ENCODE measurements around the gene ZBTB38. TPM values are rescaled to one million over a fixed set of nuclear protein-coding genes. Genes with fewer than 3 reads are reported as not detected.

ZBTB38 gene
- total and polyA plus RNA-seq, 9 donors = 14.5 to 27.7 (median 18.9) TPM

- H3K4me3 ChIP-seq (ENCODE audit: low read length) = no peak overlapping the region
- peak; percentile 27 for DNase-seq
- no peak overlapping the region for H3K27ac ChIP-seq (ENCODE audit: low read length)
- no peaks in the 10 kb centered on the region for H3K27me3 ChIP-seq (ENCODE audit: control insufficient read depth, insufficient read depth, low read length)
- no peaks in the 10 kb centered on the region for H3K4me1 ChIP-seq (ENCODE audit: control insufficient read depth, insufficient read depth, low read length)
- peaks cover 6% of the 10 kb centered on the region for H3K9me3 ChIP-seq (replicated peaks; ENCODE audit: control insufficient read depth, low read depth, low read length)
- WGBS (ENCODE audit: insufficient coverage) = 53% methylated on average over 6 of the region's 6 CpGs
- no peaks in the 10 kb centered on the region for H3K36me3 ChIP-seq (ENCODE audit: control insufficient read depth, insufficient read depth, low read length)
These were observed 24.8 kb downstream of the ZBTB38 start for GRCh38 chr3:141392897-141393734.

- Histone ChIP-seq H3K4me3 (ENCODE audit: low read length) (no peak overlapping the region), H3K4me1 (ENCODE audit: control insufficient read depth, insufficient read depth, low read length) (no peaks in the 10 kb centered on the region), H3K27me3 (ENCODE audit: control insufficient read depth, insufficient read depth, low read length) (no peaks in the 10 kb centered on the region), H3K27ac (ENCODE audit: low read length) (no peak overlapping the region), H3K9me3 (replicated peaks; ENCODE audit: control insufficient read depth, low read depth, low read length) (peaks cover 6% of the 10 kb centered on the region), H3K36me3 (ENCODE audit: control insufficient read depth, insufficient read depth, low read length) (no peaks in the 10 kb centered on the region)
- 87% methylated on average over 3 of the region's 7 CpGs for WGBS (ENCODE audit: insufficient coverage)
- no peak for DNase-seq
These were observed 25.4 kb downstream of the ZBTB38 start for GRCh38 chr3:141393735-141394076.

DNA sequence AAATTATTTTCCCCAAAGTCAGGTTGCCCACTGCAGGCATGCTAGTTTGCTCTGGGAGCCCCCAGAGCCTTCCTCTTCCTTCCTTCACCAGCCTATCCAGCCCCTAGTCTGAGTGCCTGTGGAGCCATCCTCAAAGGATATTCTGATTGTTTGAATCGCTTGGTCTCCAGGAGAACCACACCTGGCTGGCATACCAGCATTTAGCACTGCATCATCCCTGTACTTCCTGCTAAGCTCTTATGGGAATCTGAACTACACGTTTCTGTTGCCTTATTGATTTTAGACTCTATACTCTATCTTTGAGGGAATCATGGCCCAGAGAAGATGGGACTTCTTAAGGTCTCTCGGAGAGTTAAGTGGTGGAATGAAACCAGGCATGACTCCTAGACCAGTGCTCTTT is 26.3 kb downstream of the ZBTB38 start:
- WGBS (ENCODE audit: insufficient coverage) = 96% methylated on average over 2 of the region's 3 CpGs
- Histone ChIP-seq H3K4me3 (ENCODE audit: low read length) (no peak overlapping the region), H3K27ac (ENCODE audit: low read length) (no peak overlapping the region), H3K27me3 (ENCODE audit: control insufficient read depth, insufficient read depth, low read length) (no peaks in the 10 kb centered on the region), H3K4me1 (ENCODE audit: control insufficient read depth, insufficient read depth, low read length) (no peaks in the 10 kb centered on the region), H3K9me3 (replicated peaks; ENCODE audit: control insufficient read depth, low read depth, low read length) (peaks cover 6% of the 10 kb centered on the region), H3K36me3 (ENCODE audit: control insufficient read depth, insufficient read depth, low read length) (no peaks in the 10 kb centered on the region)
- no peak for DNase-seq

- WGBS (ENCODE audit: insufficient coverage) = no CpG with 5 or more reads among the region's 5 CpGs
- DNase-seq = no peak
- no peaks in the 10 kb centered on the region for H3K4me1 ChIP-seq (ENCODE audit: control insufficient read depth, insufficient read depth, low read length)
These were observed 26.8 kb downstream of the ZBTB38 start for GRCh38 chr3:141395005-141395589.

GRCh38 chr3:141397996-141398395 is 29.7 kb downstream of the ZBTB38 start:
- Histone ChIP-seq H3K9me3 (replicated peaks; ENCODE audit: control insufficient read depth, low read depth, low read length) (peaks cover 6% of the 10 kb centered on the region), H3K4me1 (ENCODE audit: control insufficient read depth, insufficient read depth, low read length) (peaks cover 5% of the 10 kb centered on the region), H3K27ac (ENCODE audit: low read length) (no peak overlapping the region), H3K36me3 (ENCODE audit: control insufficient read depth, insufficient read depth, low read length) (no peaks in the 10 kb centered on the region), H3K4me3 (ENCODE audit: low read length) (no peak overlapping the region), H3K27me3 (ENCODE audit: control insufficient read depth, insufficient read depth, low read length) (no peaks in the 10 kb centered on the region)
- DNase-seq = no peak
- 100% methylated on average over 1 of the region's 5 CpGs for WGBS (ENCODE audit: insufficient coverage)

More at GRCh38 chr3:141395005-141395589, 26.8 kb downstream of the ZBTB38 start:
- Histone ChIP-seq H3K27ac (ENCODE audit: low read length) (no peak overlapping the region), H3K27me3 (ENCODE audit: control insufficient read depth, insufficient read depth, low read length) (no peaks in the 10 kb centered on the region), H3K4me3 (ENCODE audit: low read length) (no peak overlapping the region), H3K36me3 (ENCODE audit: control insufficient read depth, insufficient read depth, low read length) (no peaks in the 10 kb centered on the region), H3K9me3 (replicated peaks; ENCODE audit: control insufficient read depth, low read depth, low read length) (peaks cover 6% of the 10 kb centered on the region)

DNA sequence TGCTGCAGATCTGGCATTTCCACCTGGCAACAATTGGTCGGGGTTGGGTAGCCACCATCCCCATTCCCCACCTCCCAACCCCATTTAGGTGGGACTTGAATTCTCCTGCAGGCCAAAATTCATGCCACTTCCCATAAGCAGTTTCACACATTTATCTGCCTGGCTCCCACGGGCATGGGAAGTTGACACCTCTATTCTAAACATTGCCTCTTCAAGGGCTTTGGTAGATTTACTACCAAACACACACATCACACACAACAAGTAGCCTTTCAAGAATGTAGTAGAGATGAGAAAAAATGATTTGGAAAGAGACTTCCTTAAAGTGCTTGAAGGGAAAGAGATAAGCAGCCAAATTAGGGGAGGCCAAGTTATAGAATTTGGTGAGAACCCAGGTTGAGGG is 30.9 kb downstream of the ZBTB38 start:
- Histone ChIP-seq H3K9me3 (replicated peaks; ENCODE audit: control insufficient read depth, low read depth, low read length) (peaks cover 6% of the 10 kb centered on the region), H3K4me1 (ENCODE audit: control insufficient read depth, insufficient read depth, low read length) (peaks cover 9% of the 10 kb centered on the region), H3K36me3 (ENCODE audit: control insufficient read depth, insufficient read depth, low read length) (peaks cover 4% of the 10 kb centered on the region), H3K27me3 (ENCODE audit: control insufficient read depth, insufficient read depth, low read length) (no peaks in the 10 kb centered on the region), H3K27ac (ENCODE audit: low read length) (no peak overlapping the region), H3K4me3 (ENCODE audit: low read length) (no peak overlapping the region)
- WGBS (ENCODE audit: insufficient coverage) = 80% methylated on average over 1 of the region's 2 CpGs
- no peak for DNase-seq

- Histone ChIP-seq H3K9me3 (replicated peaks; ENCODE audit: control insufficient read depth, low read depth, low read length) (peaks cover 6% of the 10 kb centered on the region), H3K4me1 (ENCODE audit: control insufficient read depth, insufficient read depth, low read length) (peaks cover 12% of the 10 kb centered on the region), H3K27ac (ENCODE audit: low read length) (no peak overlapping the region), H3K4me3 (ENCODE audit: low read length) (no peak overlapping the region), H3K36me3 (ENCODE audit: control insufficient read depth, insufficient read depth, low read length) (peaks cover 10% of the 10 kb centered on the region), H3K27me3 (ENCODE audit: control insufficient read depth, insufficient read depth, low read length) (no peaks in the 10 kb centered on the region)
- DNase-seq = peak; percentile 40
- WGBS (ENCODE audit: insufficient coverage) = 70% methylated on average over 2 of the region's 5 CpGs
These were observed 32.0 kb downstream of the ZBTB38 start for GRCh38 chr3:141400073-141400971.

- Histone ChIP-seq H3K4me1 (ENCODE audit: control insufficient read depth, insufficient read depth, low read length) (peaks cover 12% of the 10 kb centered on the region), H3K9me3 (replicated peaks; ENCODE audit: control insufficient read depth, low read depth, low read length) (peaks cover 6% of the 10 kb centered on the region), H3K27me3 (ENCODE audit: control insufficient read depth, insufficient read depth, low read length) (no peaks in the 10 kb centered on the region), H3K36me3 (ENCODE audit: control insufficient read depth, insufficient read depth, low read length) (peaks cover 17% of the 10 kb centered on the region), H3K27ac (ENCODE audit: low read length) (peak overlapping the region; percentile 92), H3K4me3 (ENCODE audit: low read length) (no peak overlapping the region)
- WGBS (ENCODE audit: insufficient coverage) = no CpG with 5 or more reads among the region's 1 CpG
- DNase-seq = no peak
These were observed 32.8 kb downstream of the ZBTB38 start for GRCh38 chr3:141401095-141401494.

GRCh38 chr3:141401573-141402475 is 33.5 kb downstream of the ZBTB38 start:
- H3K9me3 ChIP-seq (replicated peaks; ENCODE audit: control insufficient read depth, low read depth, low read length) = peaks cover 1% of the 10 kb centered on the region
- peak overlapping the region; percentile 92 for H3K27ac ChIP-seq (ENCODE audit: low read length)
- peaks cover 12% of the 10 kb centered on the region for H3K4me1 ChIP-seq (ENCODE audit: control insufficient read depth, insufficient read depth, low read length)
- peaks cover 21% of the 10 kb centered on the region for H3K36me3 ChIP-seq (ENCODE audit: control insufficient read depth, insufficient read depth, low read length)
- peak overlapping the region; percentile 58 for H3K4me3 ChIP-seq (ENCODE audit: low read length)
- peak; percentile 75 for DNase-seq
- WGBS (ENCODE audit: insufficient coverage) = 7% methylated on average over 58 of the region's 59 CpGs
- no peaks in the 10 kb centered on the region for H3K27me3 ChIP-seq (ENCODE audit: control insufficient read depth, insufficient read depth, low read length)
